GM12874 (cell line): Measurements from ENCODE around the gene SFXN5.

Experiments used
- TF ChIP-seq, protein P1 (sequence below): IDR thresholded peaks from 2 replicates; pipeline ENCODE4 v1.5.1; 2011; ENCODE audit warnings: low read depth, mild to moderate bottlenecking, control low read depth, low read length, moderate library complexity; ENCODE audit not compliant: insufficient read depth

SFXN5 gene

DNA sequence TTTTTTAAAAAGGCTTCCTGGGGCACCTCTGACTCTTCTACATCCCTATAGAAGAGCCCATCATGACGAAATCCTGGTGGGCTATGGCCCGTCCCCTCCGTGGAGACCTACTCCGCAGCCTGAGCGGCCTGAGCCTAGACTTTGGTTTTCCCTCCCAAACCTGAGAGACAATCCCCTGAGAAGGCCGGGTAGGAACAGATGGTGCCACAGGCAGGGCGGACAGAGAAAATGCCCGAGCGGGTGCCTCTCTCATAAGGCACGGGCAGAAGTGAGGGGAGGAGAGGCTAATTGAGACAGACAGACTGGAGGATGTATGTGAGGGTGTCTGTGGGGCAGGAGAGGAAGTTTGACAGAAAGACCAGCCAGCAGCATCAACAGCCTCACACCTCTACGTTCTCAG is 20.2 kb upstream of the SFXN5 start:
- TF ChIP-seq, protein P1, sequence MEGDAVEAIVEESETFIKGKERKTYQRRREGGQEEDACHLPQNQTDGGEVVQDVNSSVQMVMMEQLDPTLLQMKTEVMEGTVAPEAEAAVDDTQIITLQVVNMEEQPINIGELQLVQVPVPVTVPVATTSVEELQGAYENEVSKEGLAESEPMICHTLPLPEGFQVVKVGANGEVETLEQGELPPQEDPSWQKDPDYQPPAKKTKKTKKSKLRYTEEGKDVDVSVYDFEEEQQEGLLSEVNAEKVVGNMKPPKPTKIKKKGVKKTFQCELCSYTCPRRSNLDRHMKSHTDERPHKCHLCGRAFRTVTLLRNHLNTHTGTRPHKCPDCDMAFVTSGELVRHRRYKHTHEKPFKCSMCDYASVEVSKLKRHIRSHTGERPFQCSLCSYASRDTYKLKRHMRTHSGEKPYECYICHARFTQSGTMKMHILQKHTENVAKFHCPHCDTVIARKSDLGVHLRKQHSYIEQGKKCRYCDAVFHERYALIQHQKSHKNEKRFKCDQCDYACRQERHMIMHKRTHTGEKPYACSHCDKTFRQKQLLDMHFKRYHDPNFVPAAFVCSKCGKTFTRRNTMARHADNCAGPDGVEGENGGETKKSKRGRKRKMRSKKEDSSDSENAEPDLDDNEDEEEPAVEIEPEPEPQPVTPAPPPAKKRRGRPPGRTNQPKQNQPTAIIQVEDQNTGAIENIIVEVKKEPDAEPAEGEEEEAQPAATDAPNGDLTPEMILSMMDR, result no peak

- TF ChIP-seq, protein P1, result no peak
Measured at GRCh38 chr2:73091164-73091563, 19.7 kb upstream of the SFXN5 start.

DNA sequence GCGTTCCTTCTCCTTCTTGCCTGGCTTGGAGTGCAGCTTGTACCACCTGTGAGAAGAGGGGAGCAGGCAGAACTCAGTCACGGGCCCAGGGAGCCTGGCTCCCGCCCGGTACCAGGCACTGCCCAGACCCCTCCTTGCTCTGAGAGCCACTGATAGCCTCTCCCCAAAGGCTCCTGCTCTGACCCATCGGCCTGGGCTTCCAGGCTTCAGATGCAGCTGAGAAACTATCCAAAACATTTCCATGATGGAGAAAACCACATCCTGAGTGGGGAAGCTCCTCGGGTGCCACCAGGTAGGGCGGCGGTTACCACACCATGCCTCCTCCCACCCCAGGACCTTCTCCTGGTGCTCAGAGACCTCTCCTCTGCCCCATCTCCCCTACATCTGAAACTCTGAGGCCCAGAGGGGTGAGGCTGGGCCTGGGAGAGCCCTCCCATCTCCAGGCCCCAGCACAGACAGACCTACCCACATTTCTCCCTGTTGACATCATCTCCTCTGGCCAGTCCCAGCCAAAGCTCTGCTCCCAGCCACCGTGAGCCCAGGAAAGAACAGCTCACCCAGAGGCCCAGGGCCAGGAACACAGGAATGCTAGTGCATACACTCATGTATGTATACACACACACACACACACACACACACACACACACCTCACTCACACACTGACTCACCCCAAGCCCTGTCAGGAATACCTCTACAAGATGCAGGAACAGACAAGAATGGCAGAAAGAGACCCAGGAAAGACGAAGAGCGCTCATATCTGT is 17.9 kb upstream of the SFXN5 start:
- TF ChIP-seq, protein P1, result no peak

GRCh38 chr2:73088703-73089102 is 17.2 kb upstream of the SFXN5 start:
- TF ChIP-seq, protein P1, result no peak

DNA sequence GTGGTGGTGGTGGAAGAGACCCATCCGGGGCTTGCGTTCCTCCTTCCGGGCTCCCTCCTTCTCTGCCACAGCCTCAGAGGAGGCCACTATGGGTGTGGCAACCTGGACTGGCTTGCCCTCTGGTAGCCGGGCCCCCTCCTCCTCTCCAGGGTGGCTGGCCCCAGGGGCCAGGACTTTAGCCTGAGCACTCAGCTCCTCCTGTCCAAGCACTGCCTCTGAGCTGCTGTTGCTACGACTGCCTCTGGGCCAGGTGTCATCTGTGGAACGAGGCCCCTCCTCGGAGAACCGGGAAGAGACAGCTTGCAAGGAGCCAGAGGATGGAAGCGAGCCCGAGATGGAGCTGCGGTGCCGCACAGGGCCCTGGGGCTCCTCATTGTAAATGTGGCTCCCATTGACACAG is 16.7 kb upstream of the SFXN5 start:
- TF ChIP-seq, protein P1, result no peak

DNA sequence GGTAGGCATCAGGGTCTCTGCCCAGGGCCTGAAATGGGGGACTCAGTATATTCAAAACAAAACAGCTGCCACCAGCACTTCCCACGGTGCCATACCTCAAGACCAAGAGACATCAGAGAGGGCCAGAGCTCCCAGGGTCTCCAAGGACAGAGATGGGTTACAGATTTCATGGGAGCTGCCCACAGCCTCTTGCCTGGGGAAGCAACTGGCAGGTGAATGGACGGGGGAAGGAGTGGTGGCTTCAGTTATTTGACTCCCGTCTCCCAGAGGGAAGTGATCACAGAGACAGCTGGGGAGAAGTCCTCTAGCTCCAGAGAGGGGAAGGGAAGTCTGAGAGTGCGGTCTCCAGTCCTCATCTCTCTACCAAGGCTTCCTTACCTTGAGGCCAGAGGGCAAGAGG is 15.8 kb upstream of the SFXN5 start:
- TF ChIP-seq, protein P1, result no peak

GRCh38 chr2:73085691-73086090 is 14.2 kb upstream of the SFXN5 start:
- TF ChIP-seq, protein P1, result peak; percentile 89
